ENCODE results near the gene GID8.
A peak's percentile ranks its signal among the peaks of the same experiment; 100 is the strongest.

GID8 gene

DNA sequence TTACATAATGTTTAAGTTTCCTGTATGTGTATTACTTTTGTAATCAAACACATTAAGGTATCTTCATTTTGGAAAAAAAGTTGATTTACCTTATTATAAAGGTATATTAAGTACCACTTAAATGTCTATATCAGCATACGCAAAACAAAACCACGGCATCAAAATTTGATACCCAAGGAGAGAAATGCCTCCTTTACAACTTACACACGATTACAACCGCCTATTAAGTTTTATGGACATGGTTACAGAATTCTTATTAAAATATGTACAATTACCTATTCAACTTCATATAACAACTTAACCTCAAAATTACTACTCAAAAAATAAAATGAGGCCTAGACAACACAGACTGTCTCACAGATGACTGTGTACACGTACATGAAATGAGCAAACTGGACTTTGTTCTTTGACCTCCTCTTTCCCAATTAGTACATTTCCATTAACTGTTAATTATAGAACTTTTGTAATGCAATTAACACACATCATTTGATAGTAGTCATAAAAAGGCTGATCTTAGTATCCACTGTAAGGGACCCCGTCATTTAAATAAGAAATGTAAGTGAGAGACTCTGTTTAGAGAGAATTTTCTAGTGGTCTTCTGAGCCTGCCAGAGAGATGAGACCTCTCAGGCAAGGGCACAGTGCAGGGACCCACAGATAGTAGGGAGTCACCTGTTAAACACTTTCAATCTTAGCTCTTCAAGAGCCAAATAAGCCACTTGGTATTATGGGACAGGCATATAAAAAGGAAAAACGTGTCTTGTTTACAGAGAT is 14.1 kb upstream of the GID8 start:
- DNase-seq, result no peak

DNA sequence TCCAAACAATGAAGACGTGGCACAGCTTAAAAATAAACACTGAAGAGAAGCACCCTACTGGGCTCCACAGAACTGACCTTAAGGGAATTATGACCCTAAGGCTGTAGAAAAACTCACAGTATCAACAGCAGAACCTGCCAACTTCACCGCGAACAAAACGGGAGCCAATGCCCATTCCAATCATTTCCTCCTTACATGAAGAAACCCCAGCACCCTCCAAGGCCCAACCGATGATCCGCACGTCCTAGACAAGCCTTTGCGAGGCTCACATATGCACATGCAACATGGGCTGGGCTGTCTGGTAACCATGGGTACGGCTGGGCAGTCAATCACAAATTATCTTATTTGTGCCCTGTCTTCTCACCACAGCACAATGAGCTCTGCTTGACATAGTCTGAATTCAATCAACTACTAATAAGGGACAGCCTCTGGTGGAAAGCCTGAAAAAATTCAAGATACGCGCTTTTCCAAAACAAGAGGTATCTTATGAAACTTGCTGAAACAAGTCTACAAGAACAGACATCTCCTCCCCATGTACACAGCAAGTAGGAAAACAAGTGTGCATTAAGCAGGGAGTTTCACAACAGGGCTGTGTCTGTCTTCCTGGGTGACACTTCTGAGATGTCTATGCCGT is 13.4 kb upstream of the GID8 start:
- DNase-seq, result no peak

GRCh38 chr20:62925076-62925419 is 12.9 kb upstream of the GID8 start:
- DNase-seq, result no peak

DNA sequence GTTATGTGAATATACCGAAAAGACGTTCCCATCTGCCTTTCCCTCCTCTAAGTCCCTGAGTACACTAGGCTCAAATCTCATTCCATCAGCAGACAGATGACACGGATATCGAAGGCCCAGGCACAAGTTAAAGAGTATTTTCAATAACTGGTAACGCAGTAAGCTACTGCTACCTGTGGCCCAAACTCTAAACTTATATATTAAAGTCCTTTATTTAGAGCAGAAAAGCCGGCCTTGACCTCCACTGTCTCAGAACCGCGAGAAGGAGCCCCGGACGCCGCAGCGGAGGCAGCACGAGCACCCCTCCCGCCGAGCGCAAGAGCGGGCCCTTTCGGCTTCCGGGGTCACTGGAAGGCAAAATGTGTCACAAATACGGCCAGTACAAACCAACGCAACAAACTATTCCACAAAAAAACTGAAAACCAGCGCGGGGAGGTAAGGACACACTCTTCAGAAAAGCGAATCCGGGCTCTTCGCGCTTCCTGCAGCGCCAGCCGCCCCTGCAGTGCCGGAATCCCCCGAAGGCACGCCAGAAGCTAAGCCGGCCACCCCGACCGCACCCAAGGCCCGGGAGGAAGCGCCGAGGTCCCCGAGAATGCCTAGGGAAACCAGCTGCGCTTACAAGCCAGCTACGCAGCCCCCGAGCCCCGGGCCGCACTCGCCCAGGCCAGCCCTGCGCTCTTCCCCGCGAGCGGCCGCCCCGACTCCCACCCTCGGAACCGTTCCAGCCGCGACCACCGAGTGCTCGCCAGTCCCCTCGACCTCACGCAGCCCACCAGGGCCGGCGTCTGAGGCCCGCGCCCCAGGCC is 12.3 kb upstream of the GID8 start:
- no peak for DNase-seq

DNA sequence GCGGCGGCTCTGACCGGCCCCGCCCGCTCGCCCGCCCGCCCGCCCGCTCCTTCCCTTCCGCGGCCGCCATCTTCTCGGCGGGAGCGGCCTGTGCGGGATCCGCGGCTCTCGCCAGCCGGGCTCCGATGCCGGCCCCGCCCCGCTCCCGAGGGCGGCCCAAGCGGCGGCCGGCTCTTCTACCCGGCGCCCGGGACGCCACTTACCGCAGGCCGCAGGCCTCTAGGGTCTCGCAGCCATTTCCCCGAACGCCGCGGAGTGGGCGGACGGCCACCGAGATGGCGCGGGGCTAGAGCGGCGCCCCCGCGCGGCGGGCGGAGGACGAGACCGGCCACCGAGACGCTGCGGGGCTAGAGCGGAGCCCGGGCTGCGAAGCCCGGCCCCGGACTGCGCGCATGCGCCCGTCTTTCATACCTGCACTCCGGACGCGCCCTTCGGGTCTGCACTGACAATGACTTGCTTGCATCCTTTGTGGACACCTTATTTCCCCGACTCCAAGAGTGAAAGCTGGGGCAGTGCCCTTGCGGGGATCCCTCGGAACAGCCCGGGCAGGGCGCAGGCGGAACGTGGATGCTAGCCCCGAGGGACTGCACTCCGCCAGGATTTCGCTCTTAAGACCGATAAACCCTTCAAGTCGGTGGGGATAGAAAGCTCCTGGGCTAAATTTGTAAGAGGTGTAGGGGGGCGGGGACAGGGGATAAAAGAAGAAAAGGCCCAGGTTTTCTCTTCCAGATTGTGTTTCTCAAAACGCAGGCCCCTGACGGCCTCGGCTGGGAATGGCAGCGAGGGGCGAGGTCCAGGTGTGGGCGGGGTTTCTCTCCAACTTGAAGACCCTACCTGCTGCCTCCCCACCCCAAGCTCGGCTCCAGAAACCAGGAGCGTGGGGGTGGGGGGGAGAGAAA is 11.5 kb upstream of the GID8 start, which contains the start of gene DIDO1:
Gene DIDO1, minus strand, starts transcription at position 277 of the 899 bp plus-strand sequence.
- DNase-seq, result peak; percentile 64

- no peak for DNase-seq
Observed at GRCh38 chr20:62927128-62927705, 10.7 kb upstream of the GID8 start.

DNA sequence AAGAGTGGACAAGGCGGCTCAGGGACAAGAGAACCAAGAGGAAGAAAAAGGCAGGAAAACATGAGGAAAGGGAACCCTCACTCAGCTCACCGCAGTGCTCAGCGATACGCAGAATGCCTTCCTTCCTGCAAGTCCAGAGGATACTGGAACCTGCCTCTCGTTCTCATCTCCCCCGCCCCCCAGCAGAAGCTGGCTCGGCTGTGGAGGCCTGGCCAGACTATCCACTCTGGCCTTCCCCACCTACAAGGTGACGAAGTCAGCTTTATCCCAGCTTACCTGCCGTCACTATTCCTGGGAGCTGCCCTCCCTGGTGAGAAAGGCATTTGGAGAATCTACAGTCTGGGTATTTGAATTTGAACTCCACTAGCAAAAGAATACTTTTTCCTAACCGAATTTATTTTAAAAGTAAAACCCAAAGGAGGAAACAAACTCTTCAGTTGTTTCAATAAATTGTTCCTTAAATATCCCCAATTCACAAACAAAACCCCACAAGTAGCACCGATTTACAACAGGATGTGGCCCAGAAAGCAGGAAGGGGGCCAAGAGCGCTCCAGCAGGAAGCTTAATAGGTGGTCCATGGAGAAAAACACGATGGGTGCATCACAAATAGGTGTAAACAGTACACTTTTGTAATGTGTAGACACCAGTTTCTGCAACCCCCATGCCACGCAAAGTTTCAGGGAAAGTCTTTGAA is 9.6 kb upstream of the GID8 start:
- DNase-seq, result no peak

DNA sequence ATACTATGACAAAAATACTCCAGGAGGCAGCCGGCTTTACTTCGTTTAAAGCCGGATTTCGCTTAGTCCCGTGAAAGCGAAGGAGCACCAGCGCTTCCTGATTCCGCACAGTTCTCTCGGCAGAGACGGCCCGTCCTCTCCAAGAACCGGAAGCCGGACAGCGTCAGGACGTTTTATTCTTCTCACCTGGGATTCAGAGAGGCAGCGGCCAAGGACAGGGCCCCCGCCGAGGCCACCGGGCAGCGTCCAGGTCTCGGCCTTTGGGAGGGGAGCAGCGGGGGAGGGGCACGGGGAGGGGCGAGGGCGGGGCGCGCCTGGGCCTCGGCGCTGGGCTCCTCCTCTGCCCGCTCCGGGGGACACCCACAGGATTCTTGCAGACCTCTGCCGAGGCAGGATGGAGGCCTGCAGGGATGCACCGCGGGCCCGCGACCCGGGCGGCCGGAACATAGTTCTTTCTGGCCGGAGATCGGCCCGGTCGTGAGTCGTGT is 8.9 kb upstream of the GID8 start:
- DNase-seq, result no peak

DNA sequence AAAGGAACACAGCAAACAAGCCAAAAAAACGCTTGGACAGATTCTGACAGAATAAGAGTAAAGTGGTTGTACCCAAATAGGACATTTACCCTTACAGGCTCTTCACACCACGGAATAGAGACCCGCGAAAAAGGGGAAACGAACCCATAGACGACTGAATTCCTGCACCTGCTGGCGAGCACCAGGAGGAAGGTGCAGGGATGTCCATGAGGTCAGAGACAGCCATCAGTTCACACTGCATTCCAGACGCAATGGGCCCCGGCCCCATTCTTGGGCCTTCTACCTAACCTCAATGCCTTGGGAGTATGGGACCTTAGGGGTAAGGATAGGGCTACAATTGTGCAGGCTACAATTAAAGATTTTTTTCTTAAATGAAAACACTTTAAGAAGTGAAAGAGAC is 6.5 kb upstream of the GID8 start:
- DNase-seq, result no peak

DNA sequence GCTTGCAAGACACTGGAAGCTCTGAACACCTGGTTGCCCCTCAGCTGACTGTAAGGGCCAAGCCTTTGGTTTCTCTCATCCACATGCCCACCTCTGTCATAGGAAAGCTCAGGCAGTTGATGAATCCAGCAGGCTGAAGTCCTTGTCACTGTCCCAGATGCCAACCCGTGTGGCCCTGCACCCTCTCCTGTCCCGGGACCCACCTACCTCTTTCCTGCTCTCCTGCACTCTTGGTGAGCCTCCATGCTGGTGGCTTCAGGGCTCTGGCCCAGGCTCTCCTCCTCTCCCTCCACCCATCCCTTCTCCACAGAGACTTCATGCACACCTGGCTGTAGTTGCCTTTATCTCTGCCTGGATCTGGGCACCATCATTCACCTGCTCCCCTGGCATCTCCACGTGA is 4.0 kb upstream of the GID8 start:
- DNase-seq, result no peak

GRCh38 chr20:62935204-62935967 is 2.6 kb upstream of the GID8 start:
- no peak for DNase-seq

DNA sequence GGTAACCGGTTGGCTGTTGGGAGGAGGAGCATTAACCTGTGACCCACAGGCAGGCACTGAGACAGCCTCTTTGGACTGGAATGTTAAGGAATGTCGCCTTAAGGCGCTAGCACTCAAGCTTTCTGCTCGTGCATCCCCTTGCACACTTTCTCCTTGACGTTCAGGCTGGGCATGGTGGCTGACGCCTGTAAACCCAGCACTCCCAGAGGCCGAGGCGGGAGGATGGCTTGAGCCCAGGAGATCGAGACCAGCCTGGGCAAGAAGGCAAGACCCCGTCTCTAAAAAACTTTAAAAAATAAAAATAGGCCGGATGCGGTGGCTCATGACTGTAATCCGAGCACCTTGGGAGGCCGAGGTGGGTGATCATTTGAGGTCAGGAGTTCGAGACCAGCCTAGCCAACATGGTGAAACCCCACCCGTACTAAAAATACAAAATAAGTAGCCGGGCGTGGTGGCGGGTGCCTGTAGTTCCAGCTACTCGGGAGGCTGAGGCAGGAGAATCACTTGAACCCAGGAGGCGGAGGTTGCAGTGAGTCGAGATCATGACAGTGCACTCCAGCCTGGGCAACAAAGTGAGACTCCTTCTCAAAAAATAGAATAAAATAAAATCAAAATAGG is 1.9 kb upstream of the GID8 start:
- no peak for DNase-seq

- DNase-seq, result peak; percentile 86
Observed at GRCh38 chr20:62937268-62938104, 461 bp upstream of the GID8 start.

DNA sequence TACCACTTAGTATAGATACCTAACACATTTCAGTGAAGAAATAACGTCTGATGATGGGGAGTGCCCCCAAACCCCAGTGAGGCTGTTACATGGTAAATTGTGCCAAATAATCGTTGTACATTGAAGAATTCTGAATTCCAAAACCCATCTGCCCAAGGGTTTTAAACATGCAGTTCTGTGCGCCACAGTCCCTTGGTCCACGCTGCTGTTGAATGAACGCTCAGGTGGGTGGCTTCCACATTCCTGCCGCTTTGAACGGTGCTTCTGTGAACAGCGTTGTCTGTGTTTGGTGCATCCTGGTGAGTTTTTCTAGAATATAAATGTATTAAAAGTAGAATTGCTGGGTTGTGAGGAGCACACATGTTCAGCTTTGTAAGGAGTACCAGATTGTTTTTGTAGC is 2.9 kb downstream of the GID8 start:
- no peak for DNase-seq

- DNase-seq, result no peak
Observed at GRCh38 chr20:62941792-62942191, 3.8 kb downstream of the GID8 start.

DNA sequence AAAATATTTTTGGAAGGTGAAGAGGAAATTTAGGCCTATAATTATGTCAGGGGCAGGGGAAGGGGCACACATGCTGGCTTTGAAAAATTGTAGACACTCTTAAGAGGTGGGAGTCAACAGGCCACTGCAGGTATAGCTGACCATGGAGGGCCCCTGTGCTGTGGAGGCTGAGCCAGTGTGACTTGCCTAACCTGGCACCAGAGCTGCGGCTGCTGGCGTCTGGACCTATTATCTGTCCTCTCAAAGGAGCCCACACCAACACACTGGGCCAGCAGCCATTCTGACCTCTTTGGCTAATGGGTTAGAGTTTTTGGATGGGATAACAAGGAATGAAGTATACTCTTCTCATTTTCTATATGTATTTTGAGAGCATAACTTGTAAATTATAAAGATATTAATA is 4.5 kb downstream of the GID8 start:
- DNase-seq, result no peak

DNA sequence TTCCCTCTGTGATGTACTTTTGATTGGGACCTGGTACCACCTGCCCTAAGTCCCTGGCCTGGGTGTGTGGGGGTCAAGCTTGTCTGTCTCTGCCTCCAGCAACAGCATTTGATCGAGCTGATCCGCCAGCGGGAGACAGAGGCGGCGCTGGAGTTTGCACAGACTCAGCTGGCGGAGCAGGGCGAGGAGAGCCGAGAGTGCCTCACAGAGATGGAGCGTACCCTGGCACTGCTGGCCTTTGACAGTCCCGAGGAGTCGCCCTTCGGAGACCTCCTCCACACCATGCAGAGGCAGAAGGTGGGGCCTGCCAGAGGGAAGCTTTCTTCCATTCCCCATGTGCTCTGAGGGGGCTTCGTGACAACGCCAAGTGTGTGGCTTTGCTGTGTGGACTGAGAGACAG is 5.4 kb downstream of the GID8 start:
- DNase-seq, result no peak

GRCh38 chr20:62944184-62944583 is 6.2 kb downstream of the GID8 start:
- no peak for DNase-seq

GRCh38 chr20:62944746-62945145 is 6.8 kb downstream of the GID8 start:
- DNase-seq, result no peak
